Measurements from ENCODE around the gene OBSCN. TPM values are rescaled to one million over a fixed set of nuclear protein-coding genes. Genes with fewer than 3 reads are reported as not detected.

The OBSCN gene
- total RNA-seq, 1 experiment from 2014 or later: 29.1 TPM

DNA sequence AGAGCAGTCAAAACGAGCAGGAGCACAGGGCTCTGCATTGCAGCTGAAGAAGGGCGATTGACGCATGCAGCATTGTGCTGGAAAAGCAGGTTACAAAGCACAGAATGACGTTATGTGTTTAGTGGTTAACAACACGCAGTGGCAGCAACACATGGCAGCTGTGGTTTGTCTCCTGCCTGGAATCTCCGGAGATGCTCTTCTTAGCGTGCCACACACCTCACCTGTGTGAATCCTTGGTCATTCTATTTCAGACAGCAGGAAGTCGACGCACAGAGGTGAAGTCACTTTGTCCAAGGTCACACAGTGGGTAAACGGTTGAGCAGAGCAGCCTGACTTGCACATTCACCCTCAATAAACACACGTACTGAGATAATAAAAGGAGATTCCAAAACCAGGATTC is 14.7 kb downstream of the OBSCN start:
- POLR2A ChIA-PET (ENCODE audit: unreplicated experiment): no interaction called here

DNA sequence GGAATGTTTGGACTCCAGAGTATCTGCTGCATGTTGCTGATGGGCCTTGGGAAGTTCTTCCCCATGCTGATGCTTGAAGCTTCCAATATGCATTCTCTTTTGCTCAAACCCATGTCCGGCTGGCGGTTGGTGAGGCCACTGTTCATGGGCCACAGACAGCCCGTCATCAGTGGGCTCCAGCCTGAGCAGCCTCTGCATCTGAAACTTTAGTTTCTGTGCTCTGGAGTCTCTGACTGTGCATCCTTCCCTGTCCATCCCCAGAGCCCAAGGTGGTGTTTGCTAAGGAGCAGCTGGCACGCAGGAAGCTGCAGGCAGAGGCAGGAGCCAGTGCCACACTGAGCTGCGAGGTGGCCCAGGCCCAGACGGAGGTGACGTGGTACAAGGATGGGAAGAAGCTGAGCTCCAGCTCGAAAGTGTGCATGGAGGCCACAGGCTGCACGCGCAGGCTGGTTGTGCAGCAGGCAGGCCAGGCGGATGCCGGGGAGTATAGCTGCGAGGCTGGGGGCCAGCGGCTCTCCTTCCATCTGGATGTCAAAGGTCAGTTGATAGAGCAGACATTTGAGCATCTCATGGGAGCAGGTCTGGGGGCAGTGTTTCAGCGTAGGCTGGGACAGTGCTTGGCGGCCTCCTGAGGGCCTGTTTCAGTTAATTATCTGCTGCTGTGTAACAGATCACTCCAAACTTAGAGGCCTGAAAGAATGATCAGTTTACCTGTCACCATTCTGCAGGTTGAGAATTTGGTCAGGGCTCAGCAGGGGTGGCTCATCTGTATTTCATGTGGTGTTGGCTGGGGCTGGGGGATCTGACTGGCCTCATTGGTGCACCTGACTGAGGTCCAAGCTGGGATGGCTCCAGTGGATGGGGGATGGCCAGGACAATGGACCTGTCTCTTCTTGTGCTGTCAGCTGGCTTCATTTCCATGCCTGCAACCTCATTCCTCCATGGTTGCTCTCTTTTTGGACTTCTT is 16.6 kb downstream of the OBSCN start:
- no peak overlapping the region for H3K9ac ChIP-seq (ENCODE audit: low read length)
- no peak overlapping the region for H3K4me2 ChIP-seq (ENCODE audit: low read length)
- no peaks in the 10 kb centered on the region for H3K27me3 ChIP-seq (ENCODE audit: low read length)
- ATAC-seq (no peak), DNase-seq (no peak)
- no peaks in the 10 kb centered on the region for H3K9me2 ChIP-seq (replicated peaks; ENCODE audit: low read length)
- H3F3A ChIP-seq (ENCODE audit: low read length, unreplicated experiment): no peaks in the 10 kb centered on the region
- no peak overlapping the region for H2AFZ ChIP-seq (ENCODE audit: low read length)
- H3K36me3 ChIP-seq (ENCODE audit: low read depth, low read length): peaks cover 14% of the 10 kb centered on the region
- no TSS peak for BruUV-seq (replicated peaks)
- ChIA-PET CTCF (no interaction called here), POLR2A (ENCODE audit: unreplicated experiment) (no interaction called here)
- H4K20me1 ChIP-seq (ENCODE audit: low read length): no peaks in the 10 kb centered on the region
- no peak for TF ChIP-seq EZH2phosphoT487 (IDR thresholded peaks at IDR 0.05; ENCODE audit: borderline replicate concordance, low read length)
- TF ChIP-seq, protein P1, sequence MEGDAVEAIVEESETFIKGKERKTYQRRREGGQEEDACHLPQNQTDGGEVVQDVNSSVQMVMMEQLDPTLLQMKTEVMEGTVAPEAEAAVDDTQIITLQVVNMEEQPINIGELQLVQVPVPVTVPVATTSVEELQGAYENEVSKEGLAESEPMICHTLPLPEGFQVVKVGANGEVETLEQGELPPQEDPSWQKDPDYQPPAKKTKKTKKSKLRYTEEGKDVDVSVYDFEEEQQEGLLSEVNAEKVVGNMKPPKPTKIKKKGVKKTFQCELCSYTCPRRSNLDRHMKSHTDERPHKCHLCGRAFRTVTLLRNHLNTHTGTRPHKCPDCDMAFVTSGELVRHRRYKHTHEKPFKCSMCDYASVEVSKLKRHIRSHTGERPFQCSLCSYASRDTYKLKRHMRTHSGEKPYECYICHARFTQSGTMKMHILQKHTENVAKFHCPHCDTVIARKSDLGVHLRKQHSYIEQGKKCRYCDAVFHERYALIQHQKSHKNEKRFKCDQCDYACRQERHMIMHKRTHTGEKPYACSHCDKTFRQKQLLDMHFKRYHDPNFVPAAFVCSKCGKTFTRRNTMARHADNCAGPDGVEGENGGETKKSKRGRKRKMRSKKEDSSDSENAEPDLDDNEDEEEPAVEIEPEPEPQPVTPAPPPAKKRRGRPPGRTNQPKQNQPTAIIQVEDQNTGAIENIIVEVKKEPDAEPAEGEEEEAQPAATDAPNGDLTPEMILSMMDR (conservative IDR thresholded peaks at IDR 0.05; ENCODE audit: low read depth, low read length): no peak
- no peak for TF ChIP-seq EZH2 (IDR thresholded peaks at IDR 0.05; ENCODE audit: low read length, unreplicated experiment)
- peaks cover 16% of the 10 kb centered on the region for H3K4me1 ChIP-seq (ENCODE audit: insufficient read depth, low read length)
- H3K4me3 ChIP-seq (ENCODE audit: low read length): no peak overlapping the region
- H3K9me3 ChIP-seq (ENCODE audit: low read length): no peaks in the 10 kb centered on the region
- intact Hi-C loops (cut with micrococcal nuclease): no loop called here
- no peak overlapping the region for H3K27ac ChIP-seq (ENCODE audit: low read length)
- H3K79me2 ChIP-seq (ENCODE audit: low read length): no peaks in the 10 kb centered on the region

More for the DNA sequence above, 14.7 kb downstream of the OBSCN start:
- Histone ChIP-seq H3K27me3 (ENCODE audit: low read length) (no peaks in the 10 kb centered on the region), H3K4me1 (ENCODE audit: insufficient read depth, low read length) (0 out of 2 replicates have a peak, but pooled peaks cover 3% of the 10 kb centered on the region), H3K27ac (ENCODE audit: low read length) (no peak overlapping the region), H3K79me2 (ENCODE audit: low read length) (no peaks in the 10 kb centered on the region), H3K9me2 (replicated peaks; ENCODE audit: low read length) (no peaks in the 10 kb centered on the region), H3F3A (ENCODE audit: low read length, unreplicated experiment) (no peaks in the 10 kb centered on the region), H4K20me1 (ENCODE audit: low read length) (no peaks in the 10 kb centered on the region), H3K9me3 (ENCODE audit: low read length) (no peaks in the 10 kb centered on the region), H3K9ac (ENCODE audit: low read length) (no peak overlapping the region), H3K4me2 (ENCODE audit: low read length) (no peak overlapping the region), H2AFZ (ENCODE audit: low read length) (no peak overlapping the region), H3K4me3 (ENCODE audit: low read length) (no peak overlapping the region), H3K36me3 (ENCODE audit: low read depth, low read length) (peaks cover 14% of the 10 kb centered on the region)
- CTCF ChIA-PET: no interaction called here
- ATAC-seq: no peak
- BruUV-seq (replicated peaks): no TSS peak
- DNase-seq: no peak
- intact Hi-C loops (cut with micrococcal nuclease): no loop called here
- no peak for TF ChIP-seq EZH2 (IDR thresholded peaks at IDR 0.05; ENCODE audit: low read length, unreplicated experiment)

DNA sequence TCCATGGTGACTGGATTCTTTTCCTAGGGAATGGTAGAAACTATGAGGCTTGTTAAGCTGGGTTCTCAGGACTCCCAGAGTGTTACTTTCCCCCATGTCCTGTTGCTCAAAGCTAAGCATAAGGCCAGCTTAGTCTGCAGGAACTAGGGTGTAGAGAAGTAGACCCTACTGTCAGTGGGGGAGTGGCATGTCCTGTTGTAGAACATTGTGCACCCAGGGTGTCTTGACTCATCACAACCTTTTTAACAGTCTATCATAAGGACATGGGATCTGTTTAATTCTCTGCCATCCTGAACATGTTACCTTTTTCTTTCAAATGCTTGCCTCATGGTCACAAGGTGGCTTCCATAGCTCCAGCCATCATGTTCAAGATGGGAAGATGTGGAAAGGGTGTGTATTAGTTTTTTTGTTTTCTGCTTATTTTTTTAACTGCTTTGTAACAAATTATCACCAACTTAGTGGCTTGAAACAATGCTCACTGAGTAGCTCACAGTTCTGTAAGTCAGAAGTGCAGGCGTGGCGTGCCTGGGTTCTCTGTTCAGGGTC is 17.4 kb downstream of the OBSCN start:
- Histone ChIP-seq H3F3A (ENCODE audit: low read length, unreplicated experiment) (no peaks in the 10 kb centered on the region), H3K36me3 (ENCODE audit: low read depth, low read length) (peaks cover 14% of the 10 kb centered on the region), H3K27me3 (ENCODE audit: low read length) (no peaks in the 10 kb centered on the region), H3K4me3 (ENCODE audit: low read length) (no peak overlapping the region), H3K9ac (ENCODE audit: low read length) (no peak overlapping the region), H3K79me2 (ENCODE audit: low read length) (no peaks in the 10 kb centered on the region), H3K4me1 (ENCODE audit: insufficient read depth, low read length) (peaks cover 16% of the 10 kb centered on the region), H3K9me3 (ENCODE audit: low read length) (no peaks in the 10 kb centered on the region), H3K9me2 (replicated peaks; ENCODE audit: low read length) (no peaks in the 10 kb centered on the region), H2AFZ (ENCODE audit: low read length) (no peak overlapping the region), H4K20me1 (ENCODE audit: low read length) (no peaks in the 10 kb centered on the region), H3K27ac (ENCODE audit: low read length) (no peak overlapping the region), H3K4me2 (ENCODE audit: low read length) (no peak overlapping the region)
- no peak for DNase-seq
- ChIA-PET POLR2A (ENCODE audit: unreplicated experiment) (no interaction called here), CTCF (no interaction called here)
- BruUV-seq (replicated peaks): no TSS peak
- intact Hi-C loops (cut with micrococcal nuclease): no loop called here
- no peak for ATAC-seq
- TF ChIP-seq EZH2 (IDR thresholded peaks at IDR 0.05; ENCODE audit: low read length, unreplicated experiment) (no peak), EZH2phosphoT487 (IDR thresholded peaks at IDR 0.05; ENCODE audit: borderline replicate concordance, low read length) (no peak)
- TF ChIP-seq, protein P1 (conservative IDR thresholded peaks at IDR 0.05; ENCODE audit: low read depth, low read length): no peak

Data from PC-3 (cell line).